CD4-positive, alpha-beta T cell treated with Interferon alpha-2 for 1 hour (primary cell): Measurements from ENCODE around the gene UHRF2.
"Not testable (repeated sequence)": the region's sequence is repeated elsewhere in the genome, so short reads cannot be mapped to it uniquely, and the experiment has no call there.

Experiments
- DNase-seq, 2 donors: peaks; one replicate each; pipeline ENCODE4 v3.0.0-alpha.2; 2020 to 2022

The UHRF2 gene

GRCh38 chr9:6428940-6429889 lies 16.2 kb downstream of the UHRF2 start:
- peak in 1 of 2 donors; percentile 47 for DNase-seq

DNA sequence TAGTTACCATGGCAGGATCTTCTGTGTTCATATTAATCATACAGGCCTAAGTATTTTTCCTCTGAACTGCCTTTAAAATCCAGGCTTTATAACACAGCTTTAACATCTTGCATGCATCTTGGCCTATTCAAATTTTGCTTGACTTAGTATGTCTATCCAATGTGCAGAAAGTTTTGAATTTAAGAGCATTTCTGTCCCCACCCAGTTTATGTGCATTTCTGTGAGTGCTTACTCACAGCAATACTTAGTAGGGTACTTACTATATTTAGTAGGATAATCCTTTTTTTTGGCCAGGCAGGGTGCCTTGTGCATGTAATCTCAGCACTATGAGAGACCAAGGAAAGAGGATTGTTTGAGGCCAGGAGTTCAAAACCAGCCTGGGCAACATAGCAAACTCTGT lies 18.0 kb downstream of the UHRF2 start:
- DNase-seq: no peak

GRCh38 chr9:6433410-6433809 lies 20.4 kb downstream of the UHRF2 start:
- DNase-seq: no peak

- peak in 1 of 2 donors; percentile 34 for DNase-seq
Measured at GRCh38 chr9:6439051-6439703, 26.2 kb downstream of the UHRF2 start.

- no peak for DNase-seq
Measured at GRCh38 chr9:6440405-6440804, 27.4 kb downstream of the UHRF2 start.

- no peak for DNase-seq
Measured at GRCh38 chr9:6441269-6441668, 28.3 kb downstream of the UHRF2 start.

- DNase-seq: no peak
Measured at GRCh38 chr9:6443661-6444060, 30.7 kb downstream of the UHRF2 start.

DNA sequence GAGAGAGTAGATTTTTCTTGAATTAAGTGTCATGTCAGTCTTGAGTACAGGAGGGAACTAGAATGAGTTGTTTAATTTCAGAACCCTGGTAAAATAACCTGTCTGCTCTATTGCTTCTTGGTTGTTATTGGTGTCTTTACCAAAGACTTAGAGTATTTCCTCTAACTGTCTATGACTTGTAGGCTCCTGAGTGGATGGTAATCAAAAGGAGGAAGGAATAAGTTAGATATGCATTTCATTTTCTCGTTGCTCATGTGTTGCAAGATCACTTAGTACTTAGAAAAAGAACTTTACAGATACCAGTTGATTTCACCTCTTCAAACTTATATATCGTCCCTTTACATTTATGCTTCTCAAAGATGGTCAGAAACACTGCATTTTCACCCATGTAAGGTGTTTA lies 31.1 kb downstream of the UHRF2 start:
- DNase-seq: no peak

GRCh38 chr9:6449086-6449485 lies 36.1 kb downstream of the UHRF2 start:
- DNase-seq: no peak

- no peak for DNase-seq
Measured at GRCh38 chr9:6449645-6450044, 36.6 kb downstream of the UHRF2 start.

GRCh38 chr9:6450641-6451375 lies 37.8 kb downstream of the UHRF2 start:
- DNase-seq: no peak

GRCh38 chr9:6455292-6455691 lies 42.3 kb downstream of the UHRF2 start:
- not testable (repeated sequence) for DNase-seq

- DNase-seq: not testable (repeated sequence)
Measured at GRCh38 chr9:6458704-6459103, 45.7 kb downstream of the UHRF2 start.

GRCh38 chr9:6459718-6460117 lies 46.7 kb downstream of the UHRF2 start:
- no peak for DNase-seq

- no peak for DNase-seq
Measured at GRCh38 chr9:6460189-6460768, 47.3 kb downstream of the UHRF2 start.

- DNase-seq: no peak
Measured at GRCh38 chr9:6461619-6462018, 48.6 kb downstream of the UHRF2 start.

- no peak for DNase-seq
Measured at GRCh38 chr9:6467006-6467625, 54.1 kb downstream of the UHRF2 start.

DNA sequence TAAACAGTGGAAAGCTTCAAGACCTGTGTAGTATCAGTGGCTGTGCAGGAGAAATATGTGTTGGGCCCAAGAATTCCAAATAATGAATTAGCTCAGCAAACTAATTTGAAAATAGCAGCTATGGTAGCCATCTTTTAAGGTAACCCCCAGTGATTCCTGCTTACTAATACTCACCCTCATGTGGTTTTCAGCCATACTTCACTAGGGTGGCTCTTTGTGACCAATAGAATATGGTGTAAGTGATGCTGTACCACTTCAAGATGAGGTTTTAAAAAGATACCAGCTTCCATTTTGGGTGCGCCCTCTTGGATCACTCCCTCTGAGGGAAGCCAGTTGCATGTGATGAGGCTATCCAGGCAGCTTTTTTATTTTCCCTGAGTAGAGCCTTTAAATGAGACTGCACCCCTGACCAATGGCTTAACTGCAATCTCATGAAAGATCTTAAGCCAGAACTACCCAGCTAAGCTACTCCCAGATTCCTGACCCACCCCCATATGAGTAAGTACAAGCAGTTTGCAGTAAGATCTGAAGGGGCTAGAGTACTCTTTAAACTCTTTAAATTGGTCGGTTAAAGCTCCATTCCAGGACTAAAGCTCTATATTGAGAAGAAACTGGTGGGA lies 58.3 kb downstream of the UHRF2 start:
- no peak for DNase-seq

DNA sequence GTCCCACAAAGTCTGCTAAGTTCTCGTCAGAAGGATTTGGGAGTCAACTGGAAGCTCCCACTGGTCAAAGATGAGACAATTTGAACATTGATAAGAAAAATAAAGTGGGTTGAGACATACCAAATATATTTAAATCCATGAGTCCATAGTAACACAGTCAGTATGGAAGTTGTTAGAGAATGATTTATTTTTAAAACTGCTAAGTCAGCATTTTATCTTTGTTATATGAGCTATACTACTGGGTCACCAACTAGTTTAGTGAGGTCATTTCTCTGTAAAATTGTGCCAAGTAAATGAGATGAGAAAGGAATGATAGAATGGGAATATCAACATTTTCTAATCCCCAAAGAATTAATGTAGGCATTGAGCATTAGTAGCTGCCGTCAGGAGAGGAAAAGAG lies 60.2 kb downstream of the UHRF2 start:
- DNase-seq: no peak

DNA sequence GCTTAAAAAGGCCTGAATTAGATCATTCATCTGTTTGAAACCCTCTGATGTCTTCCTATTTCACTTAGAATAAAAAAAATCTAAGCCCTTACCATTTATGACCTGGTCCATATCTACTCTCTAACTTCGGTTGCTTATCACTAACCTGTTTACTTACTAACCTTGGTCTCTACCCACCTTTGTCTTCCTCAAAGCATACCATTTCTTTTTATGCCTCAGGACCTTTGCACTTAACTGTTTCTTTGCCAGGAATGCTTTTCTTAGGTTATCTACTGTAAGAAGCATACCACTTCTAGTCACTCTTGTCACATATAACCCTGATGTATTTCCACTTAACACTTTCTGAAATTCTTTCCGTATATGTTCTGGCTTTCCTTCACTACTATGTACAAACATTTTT lies 67.0 kb downstream of the UHRF2 start:
- no peak for DNase-seq

- no peak for DNase-seq
Measured at GRCh38 chr9:6484210-6484609, 71.2 kb downstream of the UHRF2 start.

DNA sequence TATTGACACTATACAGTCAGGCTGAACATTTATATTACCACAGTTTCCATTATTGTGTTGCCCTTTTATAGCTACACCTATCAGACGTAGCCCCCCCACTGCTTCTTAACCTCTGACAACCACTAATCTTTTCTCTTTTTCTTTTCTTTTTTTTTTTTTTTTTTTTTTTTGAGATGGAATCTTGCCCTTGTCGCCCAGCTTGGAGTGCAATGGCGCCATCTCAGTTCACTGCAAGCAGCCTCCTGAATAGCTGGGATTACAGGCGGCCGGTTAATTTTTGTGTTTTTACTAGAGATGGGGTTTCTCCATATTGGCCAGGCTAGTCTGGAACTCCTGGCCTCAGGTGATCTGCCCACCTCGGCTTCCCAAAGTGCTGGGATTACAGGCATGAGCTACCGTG lies 75.4 kb downstream of the UHRF2 start:
- DNase-seq: no peak
